ENCODE measurements around the gene UBE2Q1.

The UBE2Q1 gene

GRCh38 chr1:154571244-154571963, 12.9 kb upstream of the UBE2Q1 start:
- Histone ChIP-seq H3K4me1 (peaks cover 6% of the 10 kb centered on the region), H3K27me3 (no peaks in the 10 kb centered on the region), H3K9me3 (no peaks in the 10 kb centered on the region), H3K36me3 (peaks cover 54% of the 10 kb centered on the region), H3K4me3 (ENCODE audit: low read depth, low read length) (no peak overlapping the region)
- no peak for TF ChIP-seq CTCF (IDR thresholded peaks at IDR 0.05; ENCODE audit: low read depth, low read length)
- no peak for DNase-seq

GRCh38 chr1:154568157-154568815, 9.8 kb upstream of the UBE2Q1 start:
- Histone ChIP-seq H3K4me1 (no peaks in the 10 kb centered on the region), H3K27me3 (no peaks in the 10 kb centered on the region), H3K4me3 (ENCODE audit: low read depth, low read length) (peak overlapping the region; percentile 95), H3K36me3 (peaks cover 31% of the 10 kb centered on the region), H3K9me3 (no peaks in the 10 kb centered on the region)
- no peak for DNase-seq
- no peak for TF ChIP-seq CTCF (IDR thresholded peaks at IDR 0.05; ENCODE audit: low read depth, low read length)

- peak within 1 kb of the TSS; percentile 95 for H3K4me3 ChIP-seq (ENCODE audit: low read depth, low read length)
Measured at GRCh38 chr1:154567386-154568156, 9.1 kb upstream of the UBE2Q1 start, which contains the start of gene CHRNB2. CHRNB2 (plus strand) TSS chr1:154567778; CDS start chr1:154568045, 267 bp downstream.

GRCh38 chr1:154565876-154566275, 7.4 kb upstream of the UBE2Q1 start:
- H3K4me3 ChIP-seq (ENCODE audit: low read depth, low read length): no peak overlapping the region

More at GRCh38 chr1:154567386-154568156, 9.1 kb upstream of the UBE2Q1 start, which contains the start of gene CHRNB2:
- H3K4me1 ChIP-seq: no peaks in the 10 kb centered on the region
- DNase-seq: peak; percentile 78
- TF ChIP-seq CTCF (IDR thresholded peaks at IDR 0.05; ENCODE audit: low read depth, low read length): no peak
- H3K36me3 ChIP-seq: peaks cover 23% of the 10 kb centered on the region
- H3K27me3 ChIP-seq: no peaks in the 10 kb centered on the region
- no peaks in the 10 kb centered on the region for H3K9me3 ChIP-seq

GRCh38 chr1:154559466-154560044, 1.1 kb upstream of the UBE2Q1 start:
- H3K27me3 ChIP-seq: no peaks in the 10 kb centered on the region
- H3K4me1 ChIP-seq: peaks cover 2% of the 10 kb centered on the region; the same call in 1 of the 2 replicates
- peak; percentile 95 for TF ChIP-seq CTCF (IDR thresholded peaks at IDR 0.05; ENCODE audit: low read depth, low read length)
- H3K4me3 ChIP-seq (ENCODE audit: low read depth, low read length): peak overlapping the region; percentile 68
- no peaks in the 10 kb centered on the region for H3K9me3 ChIP-seq
- peaks cover 12% of the 10 kb centered on the region for H3K36me3 ChIP-seq
- DNase-seq: peak; percentile 93

More at GRCh38 chr1:154565876-154566275, 7.4 kb upstream of the UBE2Q1 start:
- Histone ChIP-seq H3K9me3 (no peaks in the 10 kb centered on the region), H3K36me3 (peaks cover 8% of the 10 kb centered on the region; the same call in 1 of the 2 replicates), H3K4me1 (no peaks in the 10 kb centered on the region), H3K27me3 (no peaks in the 10 kb centered on the region)
- no peak for DNase-seq
- no peak for TF ChIP-seq CTCF (IDR thresholded peaks at IDR 0.05; ENCODE audit: low read depth, low read length)
